IMR-90 (cell line): ENCODE results near the gene CRYBG3. TPM values are rescaled to one million over a fixed set of nuclear protein-coding genes. Genes with fewer than 3 reads are reported as not detected.

ENCODE experiments used
- ATAC-seq: fragments of 200-7000 bp; cut with Tn5 transposase; 2 replicates; pipeline ENCODE4 v1.9.1; 2020; ENCODE audit warnings: low read depth, mild to moderate bottlenecking, moderate library complexity
- BruUV-seq: library from RNA; stranded (reverse); fragments of 400-500 nt; replicated peaks from 2 replicates; lab custom pipeline; 2021; lab: Mats Ljungman, UMichigan
- CTCF ChIA-PET: fragments of 300-600 bp; formaldehyde crosslinking; extraction: SDS; loops from one replicate; lab custom pipeline; 2021; ENCODE audit warnings: antibody characterized with exemption; lab: Yijun Ruan, JAX
- POLR2A ChIA-PET: fragments of 300-600 bp; sonication (Branson Sonifier 250); formaldehyde crosslinking; loops from one replicate; lab custom pipeline; 2022; ENCODE audit warnings: antibody characterized with exemption; ENCODE audit not compliant: unreplicated experiment; lab: Charles Lee
- DNase-seq: peaks from one replicate; pipeline ENCODE4 v3.0.0; 2013
- H2AFZ ChIP-seq: replicated peaks from 2 replicates; pipeline ENCODE3; 2013; ENCODE audit warnings: low read length, mild to moderate bottlenecking; ENCODE audit not compliant: poor library complexity
- H2AK5ac ChIP-seq: 2 replicates; pipeline ENCODE4 v1.6.1; 2013; ENCODE audit warnings: low read depth, low read length, inconsistent platforms
- H2AK9ac ChIP-seq: replicated peaks from 2 replicates; pipeline ENCODE3; 2013; ENCODE audit warnings: mild to moderate bottlenecking, low read depth, low read length, moderate library complexity; ENCODE audit not compliant: poor library complexity
- H2BK120ac ChIP-seq: 2 replicates; pipeline ENCODE4 v1.6.1; 2013; ENCODE audit warnings: low read depth, low read length, inconsistent platforms
- H2BK15ac ChIP-seq: 3 replicates; pipeline ENCODE4 v1.6.1; 2013; ENCODE audit warnings: low read depth, low read length, inconsistent platforms
- H2BK20ac ChIP-seq: 2 replicates; pipeline ENCODE4 v1.6.1; 2013; ENCODE audit warnings: low read depth, mild to moderate bottlenecking, inconsistent platforms, low read length, moderate library complexity
- H2BK5ac ChIP-seq: 2 replicates; pipeline ENCODE4 v1.6.1; 2013; ENCODE audit warnings: mild to moderate bottlenecking, low read depth, low read length, inconsistent platforms; ENCODE audit not compliant: poor library complexity, severe bottlenecking
- H3K14ac ChIP-seq: replicated peaks from 2 replicates; pipeline ENCODE4 v1.6.1; 2013; ENCODE audit warnings: low read depth, low read length, inconsistent platforms
- H3K18ac ChIP-seq: 2 replicates; pipeline ENCODE4 v1.6.1; 2013; ENCODE audit warnings: low read depth, low read length, control low read depth
- H3K23ac ChIP-seq: 2 replicates; pipeline ENCODE4 v1.6.1; 2013; ENCODE audit warnings: low read depth, low read length, inconsistent platforms
- H3K27ac ChIP-seq: 2 replicates; pipeline ENCODE4 v1.5.1; 2013; ENCODE audit warnings: mild to moderate bottlenecking, control low read depth, low read length; ENCODE audit not compliant: insufficient read depth
- H3K27me3 ChIP-seq: 2 replicates; pipeline ENCODE4 v1.6.1; 2013; ENCODE audit warnings: low read length; ENCODE audit not compliant: control insufficient read depth, insufficient read depth
- H3K36me3 ChIP-seq: 2 replicates; pipeline ENCODE4 v1.6.1; 2013; ENCODE audit warnings: low read length, mixed read lengths; ENCODE audit not compliant: control insufficient read depth, insufficient read depth
- H3K4ac ChIP-seq: 2 replicates; pipeline ENCODE4 v1.6.1; 2013; ENCODE audit warnings: low read depth, low read length, inconsistent platforms
- H3K4me1 ChIP-seq: 2 replicates; pipeline ENCODE4 v1.6.1; 2013; ENCODE audit warnings: low read length, mixed read lengths; ENCODE audit not compliant: control insufficient read depth, insufficient read depth
- H3K4me2 ChIP-seq: 2 replicates; pipeline ENCODE4 v1.6.1; 2013; ENCODE audit warnings: low read depth, mild to moderate bottlenecking, control low read depth, low read length, moderate library complexity
- H3K4me3 ChIP-seq: 2 replicates; pipeline ENCODE4 v1.5.1; 2013; ENCODE audit warnings: low read depth, mild to moderate bottlenecking, control low read depth, low read length, moderate library complexity; ENCODE audit not compliant: insufficient read depth
- H3K56ac ChIP-seq: 2 replicates; pipeline ENCODE4 v1.6.1; 2013; ENCODE audit warnings: low read length, inconsistent platforms; ENCODE audit not compliant: insufficient read depth; ENCODE audit errors: extremely low read depth
- H3K79me1 ChIP-seq, 2 experiments: 2 replicates each; pipeline ENCODE4 v1.6.1; 2013; ENCODE audit warnings: low read length in 2 of 2, inconsistent platforms in 1 of 2, low read depth in 1 of 2
- H3K9ac ChIP-seq: 2 replicates; pipeline ENCODE4 v1.6.1; 2013; ENCODE audit warnings: low read depth, low read length, control low read depth
- H3K9me1 ChIP-seq: 2 replicates; pipeline ENCODE4 v1.6.1; 2013; ENCODE audit warnings: low read length, inconsistent platforms; ENCODE audit not compliant: insufficient read depth
- H3K9me3 ChIP-seq: 2 replicates; pipeline ENCODE4 v1.6.1; 2013; ENCODE audit warnings: low read length; ENCODE audit not compliant: control insufficient read depth, insufficient read depth
- H4K20me1 ChIP-seq: 2 replicates; pipeline ENCODE4 v1.6.1; 2013; ENCODE audit warnings: low read length, inconsistent platforms; ENCODE audit not compliant: insufficient read depth
- H4K5ac ChIP-seq: 2 replicates; pipeline ENCODE4 v1.6.1; 2013; ENCODE audit warnings: mild to moderate bottlenecking, low read depth, low read length, control low read depth
- H4K8ac ChIP-seq, 2 experiments: 2 replicates each; pipeline ENCODE4 v1.6.1; 2013; ENCODE audit warnings: low read depth in 2 of 2, low read length in 2 of 2, control low read depth in 1 of 2, inconsistent platforms in 1 of 2
- H4K91ac ChIP-seq: 2 replicates; pipeline ENCODE4 v1.6.1; 2013; ENCODE audit warnings: low read depth, low read length, inconsistent platforms; ENCODE audit not compliant: insufficient read depth
- BHLHE40 ChIP-seq: fragments of 150-350 bp; IDR thresholded peaks from 2 replicates; pipeline ENCODE4 v1.6.1; 2016; ENCODE audit warnings: mild to moderate bottlenecking, low read depth, low read length
- FOS ChIP-seq: fragments of 150-350 bp; IDR thresholded peaks from 2 replicates; pipeline ENCODE4 v1.6.1; 2016; ENCODE audit warnings: low read depth, low read length
- MAFK ChIP-seq: IDR thresholded peaks from 2 replicates; pipeline ENCODE4 v1.6.1; 2012; ENCODE audit warnings: low read depth, low read length, improper control_type of control experiment
- MAZ ChIP-seq: IDR thresholded peaks from 2 replicates; pipeline ENCODE4 v1.6.1; 2012; ENCODE audit warnings: low read depth, mild to moderate bottlenecking, low read length, improper control_type of control experiment, moderate library complexity, borderline replicate concordance
- NFE2L2 ChIP-seq: fragments of 150-350 bp; IDR thresholded peaks from 2 replicates; pipeline ENCODE4 v1.6.1; 2016; ENCODE audit warnings: low read depth, mild to moderate bottlenecking, low read length
- POLR2A ChIP-seq: IDR thresholded peaks from 2 replicates; pipeline ENCODE4 v1.6.1; 2012; ENCODE audit warnings: mild to moderate bottlenecking, low read depth, low read length
- RAD21 ChIP-seq: IDR thresholded peaks from 2 replicates; pipeline ENCODE4 v1.6.1; 2012; ENCODE audit warnings: low read length, improper control_type of control experiment
- RCOR1 ChIP-seq: IDR thresholded peaks from 2 replicates; pipeline ENCODE4 v1.6.1; 2012; ENCODE audit warnings: mild to moderate bottlenecking, low read length, improper control_type of control experiment; ENCODE audit not compliant: insufficient replicate concordance
- RFX5 ChIP-seq: IDR thresholded peaks from 2 replicates; pipeline ENCODE4 v1.8.0; 2012; ENCODE audit warnings: low read depth, mild to moderate bottlenecking, low read length, moderate library complexity
- SMC3 ChIP-seq: fragments of 150-350 bp; IDR thresholded peaks from 2 replicates; pipeline ENCODE4 v1.6.1; 2016; ENCODE audit warnings: low read depth, mild to moderate bottlenecking, antibody characterized with exemption, low read length, moderate library complexity
- USF2 ChIP-seq: fragments of 150-350 bp; IDR thresholded peaks from 2 replicates; pipeline ENCODE4 v1.6.1; 2017; ENCODE audit warnings: mild to moderate bottlenecking, antibody characterized with exemption, low read length, low read depth
- WGBS, 2 experiments: methylation state at CpG; one replicate each; pipeline versions ENCODE4 v1.1.5 to v1.1.7; 2013; ENCODE audit warnings: missing lambda C conversion rate in 2 of 2; ENCODE audit not compliant: insufficient read length in 1 of 2; ENCODE audit errors: extremely low coverage in 2 of 2; 5-methylcytosine and 5-hydroxymethylcytosine counted together
- dilution Hi-C: fragments of 300-500 bp; cut with HindIII; formaldehyde crosslinking; loops from one replicate; pipeline ENCODE4 v1.14.3; 2018; ENCODE audit warnings: low sequenced_read_pairs; ENCODE audit not compliant: unreplicated experiment
- in situ Hi-C: fragments of 300-500 bp; cut with MboI; formaldehyde crosslinking; loops from 3 replicates; pipeline ENCODE4 v1.14.3; 2019; ENCODE audit warnings: low sequenced_read_pairs, inconsistent platforms, mixed read lengths
- intact Hi-C: fragments of 100-400 bp; cut with micrococcal nuclease; formaldehyde crosslinking; loops from 2 replicates; pipeline ENCODE4 v1.10.0; 2022
- polyA plus RNA-seq, 3 experiments: library from polyadenylated mRNA; depleted of rRNA; stranded (reverse); fragments of >200 nt; gene quantifications; 2 replicates each; pipeline ENCODE4 v1.2.3, GENCODE V29; 2012; ENCODE audit warnings: low replicate concordance in 1 of 3
- total RNA-seq: library from RNA; depleted of rRNA; stranded (reverse); fragments of >200 nt; gene quantifications from 2 replicates; pipeline ENCODE4 v1.2.3, GENCODE V29; 2012

Gene CRYBG3
- total and polyA plus RNA-seq, 2 of the 4 experiments (the other 2 are of a cell fraction), result 4.9 to 26.2 TPM

- Histone ChIP-seq H2BK5ac (no peak overlapping the region), H3K4me1 (no peaks in the 10 kb centered on the region; the same call in 1 of the 2 replicates), H3K23ac (no peak overlapping the region), H3K9me3 (no peaks in the 10 kb centered on the region), H2BK120ac (no peak overlapping the region), H3K4me3 (no peak overlapping the region), H3K4ac (no peak overlapping the region), H3K27me3 (no peaks in the 10 kb centered on the region), H3K4me2 (no peak overlapping the region), H4K91ac (no peak overlapping the region), H3K79me1 (no peaks in the 10 kb centered on the region), H3K14ac (no peak overlapping the region), H4K20me1 (no peaks in the 10 kb centered on the region), H2AFZ (no peak overlapping the region), H3K27ac (no peak overlapping the region), H4K8ac (no peak overlapping the region), H2BK20ac (no peak overlapping the region), H3K56ac (no peak overlapping the region), H3K9ac (no peak overlapping the region), H2AK9ac (no peak overlapping the region), H4K5ac (no peak overlapping the region), H3K18ac (no peak overlapping the region), H2AK5ac (no peak overlapping the region), H3K9me1 (peaks cover 3% of the 10 kb centered on the region), H3K36me3 (peaks cover 15% of the 10 kb centered on the region), H2BK15ac (no peak overlapping the region)
- TF ChIP-seq NFE2L2 (no peak), BHLHE40 (no peak), USF2 (no peak), MAFK (no peak), RAD21 (no peak), SMC3 (no peak), MAZ (no peak), RFX5 (no peak), RCOR1 (no peak), FOS (no peak), POLR2A (no peak)
- POLR2A ChIA-PET, result no interaction called here
- CTCF ChIA-PET, result no interaction called here
- no TSS peak for BruUV-seq
- dilution Hi-C loops, result no loop called here
- no peak for DNase-seq
- intact Hi-C loops, result no loop called here
- in situ Hi-C loops, result no loop called here
- no peak for ATAC-seq
- WGBS, 2 experiments, result no CpG with 5 or more reads among the region's 1 CpG
These were observed 114.0 kb downstream of the CRYBG3 start for GRCh38 chr3:97935842-97936241.
